SK-N-SH treated with all-trans-retinoic acid at 6 μM for 48 hours (cell line): ENCODE data around the gene AXIN1.

ENCODE experiments used
- BACH2 ChIP-seq: fragments of 250-450 bp; sonication (Bioruptor Pico); IDR thresholded peaks from 2 replicates; pipeline ENCODE4 v1.9.0; 2021; ENCODE audit warnings: mild to moderate bottlenecking, borderline replicate concordance
- CREB5 ChIP-seq: fragments of 250-450 bp; sonication (Bioruptor Pico); IDR thresholded peaks from 2 replicates; pipeline ENCODE4 v1.5.1; 2020; ENCODE audit warnings: low read depth, mild to moderate bottlenecking, moderate library complexity
- PATZ1 ChIP-seq: fragments of 250-450 bp; sonication (Bioruptor Pico); IDR thresholded peaks from 2 replicates; pipeline ENCODE4 v1.8.0; 2020; ENCODE audit warnings: mild to moderate bottlenecking, moderate library complexity, borderline replicate concordance
- POU6F1 ChIP-seq: fragments of 250-450 bp; sonication (Bioruptor Pico); IDR thresholded peaks from 2 replicates; pipeline ENCODE4 v1.8.0; 2021; ENCODE audit warnings: low read depth, mild to moderate bottlenecking, moderate library complexity, borderline replicate concordance
- RARB ChIP-seq: fragments of 250-450 bp; sonication (Bioruptor Pico); IDR thresholded peaks from 2 replicates; pipeline ENCODE4 v1.8.0; 2021; ENCODE audit warnings: mild to moderate bottlenecking, moderate library complexity
- TCF4 ChIP-seq: fragments of 250-450 bp; sonication (Bioruptor Pico); IDR thresholded peaks from 2 replicates; pipeline ENCODE4 v1.8.0; 2021; ENCODE audit warnings: mild to moderate bottlenecking, moderate library complexity, borderline replicate concordance
- TSHZ2 ChIP-seq: fragments of 250-450 bp; sonication (Bioruptor Pico); IDR thresholded peaks from 2 replicates; pipeline ENCODE4 v1.5.0; 2020; ENCODE audit warnings: mild to moderate bottlenecking, moderate library complexity
- ZFP3 ChIP-seq: fragments of 250-450 bp; sonication (Bioruptor Pico); IDR thresholded peaks from 2 replicates; pipeline ENCODE4 v1.5.0; 2020; ENCODE audit warnings: mild to moderate bottlenecking, moderate library complexity
- ZNF565 ChIP-seq: fragments of 450-650 bp; formaldehyde crosslinking; conservative IDR thresholded peaks from 2 replicates; pipeline ENCODE4 v1.5.0; 2020; ENCODE audit warnings: low read depth, mild to moderate bottlenecking, moderate library complexity

- no peak for TF ChIP-seq TCF4 (CRISPR knock-in tag)
- TF ChIP-seq ZNF565: no peak
- no peak for TF ChIP-seq BACH2 (CRISPR knock-in tag)
- no peak for TF ChIP-seq POU6F1
- no peak for TF ChIP-seq PATZ1 (CRISPR knock-in tag)
- no peak for TF ChIP-seq ZFP3
- no peak for TF ChIP-seq RARB
- TF ChIP-seq CREB5 (CRISPR knock-in tag): no peak
- no peak for TF ChIP-seq TSHZ2
Observed at GRCh38 chr16:386641-387156, 34.2 kb upstream of the AXIN1 start.
